Measurements from ENCODE around the gene GALNT17. TPM values are rescaled to one million over a fixed set of nuclear protein-coding genes. Genes with fewer than 3 reads are reported as not detected.

Gene GALNT17
- total RNA-seq, 1 experiment from 2014 or later = not detected

- TF ChIP-seq CTCF (conservative IDR thresholded peaks at IDR 0.05; ENCODE audit: low read depth, low read length) = no peak
- TF ChIP-seq EZH2phosphoT487 (IDR thresholded peaks at IDR 0.05; ENCODE audit: borderline replicate concordance, low read length) = no peak
- no peak for TF ChIP-seq EZH2 (IDR thresholded peaks at IDR 0.05; ENCODE audit: low read length, unreplicated experiment)
- Histone ChIP-seq H4K20me1 (ENCODE audit: low read length) (no peaks in the 10 kb centered on the region), H3K4me3 (ENCODE audit: low read length) (no peak overlapping the region), H3K9me2 (replicated peaks; ENCODE audit: low read length) (no peaks in the 10 kb centered on the region), H2AFZ (ENCODE audit: low read length) (no peak overlapping the region), H3K4me2 (ENCODE audit: low read length) (no peak overlapping the region), H3K9ac (ENCODE audit: low read length) (no peak overlapping the region), H3K27ac (ENCODE audit: low read length) (no peak overlapping the region), H3F3A (ENCODE audit: low read length, unreplicated experiment) (no peaks in the 10 kb centered on the region), H3K79me2 (ENCODE audit: low read length) (no peaks in the 10 kb centered on the region), H3K9me3 (ENCODE audit: low read length) (no peaks in the 10 kb centered on the region), H3K36me3 (ENCODE audit: low read depth, low read length) (no peaks in the 10 kb centered on the region), H3K4me1 (ENCODE audit: insufficient read depth, low read length) (no peaks in the 10 kb centered on the region), H3K27me3 (ENCODE audit: low read length) (no peaks in the 10 kb centered on the region)
- POLR2A ChIA-PET (ENCODE audit: unreplicated experiment) = no interaction called here
- BruUV-seq (replicated peaks) = no TSS peak
- no peak for DNase-seq
- CTCF ChIA-PET = no interaction called here
- intact Hi-C loops (cut with micrococcal nuclease) = no loop called here
- no peak for ATAC-seq
These were observed 608.2 kb downstream of the GALNT17 start for GRCh38 chr7:71740174-71740560.

GRCh38 chr7:71746006-71746405 lies 614.1 kb downstream of the GALNT17 start:
- POLR2A ChIA-PET (ENCODE audit: unreplicated experiment) = no interaction called here
- no peak overlapping the region for H3K27ac ChIP-seq (ENCODE audit: low read length)
- no peak for TF ChIP-seq EZH2 (IDR thresholded peaks at IDR 0.05; ENCODE audit: low read length, unreplicated experiment)
- TF ChIP-seq CTCF (conservative IDR thresholded peaks at IDR 0.05; ENCODE audit: low read depth, low read length) = no peak
- TF ChIP-seq EZH2phosphoT487 (IDR thresholded peaks at IDR 0.05; ENCODE audit: borderline replicate concordance, low read length) = no peak
- H3K4me3 ChIP-seq (ENCODE audit: low read length) = no peak overlapping the region
- ATAC-seq (no peak), DNase-seq (no peak)
- no peaks in the 10 kb centered on the region for H3K9me2 ChIP-seq (replicated peaks; ENCODE audit: low read length)
- no peaks in the 10 kb centered on the region for H3K9me3 ChIP-seq (ENCODE audit: low read length)
- no peaks in the 10 kb centered on the region for H4K20me1 ChIP-seq (ENCODE audit: low read length)
- H3K79me2 ChIP-seq (ENCODE audit: low read length) = no peaks in the 10 kb centered on the region
- no peak overlapping the region for H2AFZ ChIP-seq (ENCODE audit: low read length)
- H3K36me3 ChIP-seq (ENCODE audit: low read depth, low read length) = no peaks in the 10 kb centered on the region
- no peaks in the 10 kb centered on the region for H3K4me1 ChIP-seq (ENCODE audit: insufficient read depth, low read length)
- H3F3A ChIP-seq (ENCODE audit: low read length, unreplicated experiment) = no peaks in the 10 kb centered on the region
- intact Hi-C loops (cut with micrococcal nuclease) = no loop called here
- no TSS peak for BruUV-seq (replicated peaks)
- CTCF ChIA-PET = no interaction called here
- H3K9ac ChIP-seq (ENCODE audit: low read length) = no peak overlapping the region
- H3K27me3 ChIP-seq (ENCODE audit: low read length) = no peaks in the 10 kb centered on the region
- H3K4me2 ChIP-seq (ENCODE audit: low read length) = no peak overlapping the region

GRCh38 chr7:71750290-71750689 lies 618.3 kb downstream of the GALNT17 start:
- BruUV-seq (replicated peaks) = no TSS peak

More at GRCh38 chr7:71750290-71750689, 618.3 kb downstream of the GALNT17 start:
- Histone ChIP-seq H3K9ac (ENCODE audit: low read length) (no peak overlapping the region), H3K27me3 (ENCODE audit: low read length) (no peaks in the 10 kb centered on the region), H4K20me1 (ENCODE audit: low read length) (no peaks in the 10 kb centered on the region), H3K9me3 (ENCODE audit: low read length) (no peaks in the 10 kb centered on the region), H3F3A (ENCODE audit: low read length, unreplicated experiment) (no peaks in the 10 kb centered on the region), H3K4me3 (ENCODE audit: low read length) (no peak overlapping the region), H3K4me1 (ENCODE audit: insufficient read depth, low read length) (no peaks in the 10 kb centered on the region), H3K9me2 (replicated peaks; ENCODE audit: low read length) (no peaks in the 10 kb centered on the region), H3K79me2 (ENCODE audit: low read length) (no peaks in the 10 kb centered on the region), H3K27ac (ENCODE audit: low read length) (no peak overlapping the region), H2AFZ (ENCODE audit: low read length) (no peak overlapping the region), H3K36me3 (ENCODE audit: low read depth, low read length) (no peaks in the 10 kb centered on the region), H3K4me2 (ENCODE audit: low read length) (no peak overlapping the region)
- DNase-seq = no peak
- CTCF ChIA-PET = no interaction called here
- POLR2A ChIA-PET (ENCODE audit: unreplicated experiment) = no interaction called here
- no peak for ATAC-seq
- intact Hi-C loops (cut with micrococcal nuclease) = no loop called here
- TF ChIP-seq EZH2phosphoT487 (IDR thresholded peaks at IDR 0.05; ENCODE audit: borderline replicate concordance, low read length) (no peak), EZH2 (IDR thresholded peaks at IDR 0.05; ENCODE audit: low read length, unreplicated experiment) (no peak), CTCF (conservative IDR thresholded peaks at IDR 0.05; ENCODE audit: low read depth, low read length) (no peak)
